ENCODE measurements around the gene FANCC. TPM values are rescaled to one million over a fixed set of nuclear protein-coding genes. Genes with fewer than 3 reads are reported as not detected.
A peak's percentile ranks its signal among the peaks of the same experiment; 100 is the strongest.
"Not testable (repeated sequence)": the region's sequence is repeated elsewhere in the genome, so short reads cannot be mapped to it uniquely, and the experiment has no call there.

Gene FANCC
- total and polyA plus RNA-seq, 2 donors (not counting 1 experiment from before 2014, with no cell fraction given) = 8.9 to 9.0 TPM

DNA sequence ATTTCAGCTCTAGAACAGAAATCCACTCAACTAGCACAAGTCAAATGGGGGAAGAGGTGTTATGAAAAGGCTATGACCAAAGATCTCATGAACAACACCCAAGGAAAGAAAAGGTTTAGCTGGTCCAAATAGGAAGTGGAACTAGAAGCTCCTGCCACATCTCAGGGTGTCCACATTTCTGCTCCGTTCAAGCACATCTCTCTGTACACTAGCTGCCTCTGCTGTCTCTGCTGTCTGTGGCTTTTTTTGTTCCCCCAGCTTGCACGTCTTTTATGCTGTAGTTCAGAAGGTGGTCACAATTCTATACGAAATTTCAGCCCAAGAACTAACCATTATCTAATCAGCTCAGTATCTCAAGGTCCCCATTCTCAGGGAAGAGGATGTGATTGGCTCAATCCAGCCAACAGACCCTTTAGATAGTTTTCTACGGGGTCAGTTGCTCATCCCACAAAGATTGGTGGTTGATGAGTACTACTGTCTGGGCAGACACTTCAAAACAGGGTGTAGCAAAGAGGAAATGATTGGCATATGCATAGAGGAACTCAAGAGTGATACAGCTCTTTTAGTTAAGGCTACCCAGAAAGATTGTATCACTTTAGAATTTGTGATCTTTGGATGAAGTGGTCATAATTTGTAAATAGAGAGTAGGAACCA is 44.0 kb downstream of the FANCC start:
- no peak overlapping the region for H3K4me2 ChIP-seq (ENCODE audit: extremely low read depth, insufficient read depth, low read length)
- H3K27me3 ChIP-seq (ENCODE audit: control insufficient read depth, insufficient read depth, low read length) = no peaks in the 10 kb centered on the region
- no peaks in the 10 kb centered on the region for H3K36me3 ChIP-seq (ENCODE audit: control insufficient read depth, insufficient read depth, low read length)
- no peak overlapping the region for H3K9ac ChIP-seq (ENCODE audit: insufficient read depth, low read length)
- H3K27ac ChIP-seq (ENCODE audit: insufficient read depth, low read length) = no peak overlapping the region
- H3K4me1 ChIP-seq (ENCODE audit: control insufficient read depth, extremely low read depth, insufficient read depth, low read length) = no peaks in the 10 kb centered on the region
- DNase-seq (ENCODE audit: low read depth in 2 of 2) = no peak
- no peaks in the 10 kb centered on the region for H4K20me1 ChIP-seq (ENCODE audit: control insufficient read depth, extremely low read depth, insufficient read depth, low read length)
- TF ChIP-seq, protein P1, sequence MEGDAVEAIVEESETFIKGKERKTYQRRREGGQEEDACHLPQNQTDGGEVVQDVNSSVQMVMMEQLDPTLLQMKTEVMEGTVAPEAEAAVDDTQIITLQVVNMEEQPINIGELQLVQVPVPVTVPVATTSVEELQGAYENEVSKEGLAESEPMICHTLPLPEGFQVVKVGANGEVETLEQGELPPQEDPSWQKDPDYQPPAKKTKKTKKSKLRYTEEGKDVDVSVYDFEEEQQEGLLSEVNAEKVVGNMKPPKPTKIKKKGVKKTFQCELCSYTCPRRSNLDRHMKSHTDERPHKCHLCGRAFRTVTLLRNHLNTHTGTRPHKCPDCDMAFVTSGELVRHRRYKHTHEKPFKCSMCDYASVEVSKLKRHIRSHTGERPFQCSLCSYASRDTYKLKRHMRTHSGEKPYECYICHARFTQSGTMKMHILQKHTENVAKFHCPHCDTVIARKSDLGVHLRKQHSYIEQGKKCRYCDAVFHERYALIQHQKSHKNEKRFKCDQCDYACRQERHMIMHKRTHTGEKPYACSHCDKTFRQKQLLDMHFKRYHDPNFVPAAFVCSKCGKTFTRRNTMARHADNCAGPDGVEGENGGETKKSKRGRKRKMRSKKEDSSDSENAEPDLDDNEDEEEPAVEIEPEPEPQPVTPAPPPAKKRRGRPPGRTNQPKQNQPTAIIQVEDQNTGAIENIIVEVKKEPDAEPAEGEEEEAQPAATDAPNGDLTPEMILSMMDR (conservative IDR thresholded peaks at IDR 0.05 in 1 of 2, IDR thresholded peaks at IDR 0.05 in 1 of 2; ENCODE audit: low read depth in 1 of 2, low read length in 2 of 2) = no peak
- no peak for TF ChIP-seq EZH2 (IDR thresholded peaks at IDR 0.05; ENCODE audit: low read length, missing control alignments)
- H3K9me3 ChIP-seq (ENCODE audit: control insufficient read depth, insufficient read depth, low read depth, low read length) = no peaks in the 10 kb centered on the region
- H3K79me2 ChIP-seq (ENCODE audit: control insufficient read depth, insufficient read depth, low read length) = no peaks in the 10 kb centered on the region
- H2AFZ ChIP-seq (ENCODE audit: low read length) = no peak overlapping the region
- no peak overlapping the region for H3K4me3 ChIP-seq (replicated peaks in 1 of 4; ENCODE audit: control extremely low read depth in 1 of 4, insufficient read depth in 1 of 4, low read depth in 3 of 4, low read length in 4 of 4)

GRCh38 chr9:95272830-95273229 is 44.7 kb downstream of the FANCC start:
- TF ChIP-seq, protein P1 (conservative IDR thresholded peaks at IDR 0.05 in 1 of 2, IDR thresholded peaks at IDR 0.05 in 1 of 2; ENCODE audit: low read depth in 1 of 2, low read length in 2 of 2) = no peak
- TF ChIP-seq EZH2 (IDR thresholded peaks at IDR 0.05; ENCODE audit: low read length, missing control alignments) = no peak
- DNase-seq (ENCODE audit: low read depth in 2 of 2) = no peak
- no peak overlapping the region for H3K4me3 ChIP-seq (replicated peaks in 1 of 4; ENCODE audit: control extremely low read depth in 1 of 4, insufficient read depth in 1 of 4, low read depth in 3 of 4, low read length in 4 of 4)

GRCh38 chr9:95270790-95271189 is 46.7 kb downstream of the FANCC start:
- H3K4me1 ChIP-seq (ENCODE audit: control insufficient read depth, extremely low read depth, insufficient read depth, low read length) = no peaks in the 10 kb centered on the region
- H3K4me3 ChIP-seq (replicated peaks in 1 of 4; ENCODE audit: control extremely low read depth in 1 of 4, insufficient read depth in 1 of 4, low read depth in 3 of 4, low read length in 4 of 4) = no peak overlapping the region
- no peak overlapping the region for H3K9ac ChIP-seq (ENCODE audit: insufficient read depth, low read length)
- no peak for DNase-seq (ENCODE audit: low read depth in 2 of 2)
- no peaks in the 10 kb centered on the region for H3K79me2 ChIP-seq (ENCODE audit: control insufficient read depth, insufficient read depth, low read length)
- TF ChIP-seq EZH2 (IDR thresholded peaks at IDR 0.05; ENCODE audit: low read length, missing control alignments) = no peak
- TF ChIP-seq, protein P1 (conservative IDR thresholded peaks at IDR 0.05 in 1 of 2, IDR thresholded peaks at IDR 0.05 in 1 of 2; ENCODE audit: low read depth in 1 of 2, low read length in 2 of 2) = no peak
- no peak overlapping the region for H3K27ac ChIP-seq (ENCODE audit: insufficient read depth, low read length)
- H3K4me2 ChIP-seq (ENCODE audit: extremely low read depth, insufficient read depth, low read length) = no peak overlapping the region
- no peaks in the 10 kb centered on the region for H3K27me3 ChIP-seq (ENCODE audit: control insufficient read depth, insufficient read depth, low read length)
- H3K9me3 ChIP-seq (ENCODE audit: control insufficient read depth, insufficient read depth, low read depth, low read length) = no peaks in the 10 kb centered on the region
- no peaks in the 10 kb centered on the region for H4K20me1 ChIP-seq (ENCODE audit: control insufficient read depth, extremely low read depth, insufficient read depth, low read length)
- H3K36me3 ChIP-seq (ENCODE audit: control insufficient read depth, insufficient read depth, low read length) = no peaks in the 10 kb centered on the region
- H2AFZ ChIP-seq (ENCODE audit: low read length) = no peak overlapping the region

More at GRCh38 chr9:95272830-95273229, 44.7 kb downstream of the FANCC start:
- Histone ChIP-seq H3K4me2 (ENCODE audit: extremely low read depth, insufficient read depth, low read length) (no peak overlapping the region), H3K9ac (ENCODE audit: insufficient read depth, low read length) (no peak overlapping the region), H3K9me3 (ENCODE audit: control insufficient read depth, insufficient read depth, low read depth, low read length) (no peaks in the 10 kb centered on the region), H2AFZ (ENCODE audit: low read length) (no peak overlapping the region), H3K27me3 (ENCODE audit: control insufficient read depth, insufficient read depth, low read length) (no peaks in the 10 kb centered on the region), H3K4me1 (ENCODE audit: control insufficient read depth, extremely low read depth, insufficient read depth, low read length) (no peaks in the 10 kb centered on the region), H3K27ac (ENCODE audit: insufficient read depth, low read length) (no peak overlapping the region), H4K20me1 (ENCODE audit: control insufficient read depth, extremely low read depth, insufficient read depth, low read length) (no peaks in the 10 kb centered on the region), H3K79me2 (ENCODE audit: control insufficient read depth, insufficient read depth, low read length) (no peaks in the 10 kb centered on the region), H3K36me3 (ENCODE audit: control insufficient read depth, insufficient read depth, low read length) (no peaks in the 10 kb centered on the region)

GRCh38 chr9:95269803-95270773 is 47.4 kb downstream of the FANCC start:
- not testable (repeated sequence) for H3K4me3 ChIP-seq (replicated peaks in 1 of 4; ENCODE audit: control extremely low read depth in 1 of 4, insufficient read depth in 1 of 4, low read depth in 3 of 4, low read length in 4 of 4); H4K20me1 ChIP-seq (ENCODE audit: control insufficient read depth, extremely low read depth, insufficient read depth, low read length); H3K9me3 ChIP-seq (ENCODE audit: control insufficient read depth, insufficient read depth, low read depth, low read length); H3K4me1 ChIP-seq (ENCODE audit: control insufficient read depth, extremely low read depth, insufficient read depth, low read length); H2AFZ ChIP-seq (ENCODE audit: low read length); H3K27me3 ChIP-seq (ENCODE audit: control insufficient read depth, insufficient read depth, low read length); H3K36me3 ChIP-seq (ENCODE audit: control insufficient read depth, insufficient read depth, low read length); H3K79me2 ChIP-seq (ENCODE audit: control insufficient read depth, insufficient read depth, low read length); H3K27ac ChIP-seq (ENCODE audit: insufficient read depth, low read length); H3K9ac ChIP-seq (ENCODE audit: insufficient read depth, low read length); H3K4me2 ChIP-seq (ENCODE audit: extremely low read depth, insufficient read depth, low read length)
- DNase-seq (ENCODE audit: low read depth in 2 of 2) = peak in 1 of 2 donors; percentile 25
